ENCODE results near the gene KCNV2. TPM values are rescaled to one million over a fixed set of nuclear protein-coding genes. Genes with fewer than 3 reads are reported as not detected.

KCNV2 gene
- total RNA-seq, 1 donor from 2014 or later: not detected

DNA sequence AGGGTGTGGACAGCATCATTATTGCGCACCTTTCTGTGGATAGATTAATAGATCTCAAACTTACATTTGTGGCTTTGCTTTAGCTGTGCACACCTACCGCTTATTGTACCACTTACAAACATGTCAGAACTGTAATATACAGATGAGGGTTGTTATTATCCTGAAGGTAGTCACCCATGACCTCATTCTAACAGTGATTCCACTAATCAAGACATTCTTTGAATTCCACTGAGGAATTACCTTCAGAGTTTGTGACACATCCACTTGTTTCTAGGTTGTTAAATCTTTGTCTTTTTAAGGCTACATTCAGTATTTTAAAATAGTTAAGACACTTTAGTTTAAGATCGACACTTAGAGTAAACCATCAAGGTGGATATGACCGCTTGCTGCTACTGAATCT, 7.8 kb downstream of the KCNV2 start:
- Mint-ChIP-seq H3K9me3 (no peaks in the 10 kb centered on the region), H3K4me3 (no peak overlapping the region), H3K27me3 (no peaks in the 10 kb centered on the region), H3K36me3 (ENCODE audit: low read depth) (no peaks in the 10 kb centered on the region), H3K4me1 (peaks cover 10% of the 10 kb centered on the region), H3K27ac (no peak overlapping the region)
- ATAC-seq (ENCODE audit: low read depth): no peak
- no peak for DNase-seq
- ChIA-PET POLR2A (no interaction called here), CTCF (no interaction called here)
- TF ChIP-seq CTCF (IDR thresholded peaks at IDR 0.05): no peak
- intact Hi-C loops (cut with micrococcal nuclease): loop anchor here (5.0 to 10.0 kb wide), 2 partner anchors 100 to 258 kb away; partner anchors contain the start of gene VLDLR

DNA sequence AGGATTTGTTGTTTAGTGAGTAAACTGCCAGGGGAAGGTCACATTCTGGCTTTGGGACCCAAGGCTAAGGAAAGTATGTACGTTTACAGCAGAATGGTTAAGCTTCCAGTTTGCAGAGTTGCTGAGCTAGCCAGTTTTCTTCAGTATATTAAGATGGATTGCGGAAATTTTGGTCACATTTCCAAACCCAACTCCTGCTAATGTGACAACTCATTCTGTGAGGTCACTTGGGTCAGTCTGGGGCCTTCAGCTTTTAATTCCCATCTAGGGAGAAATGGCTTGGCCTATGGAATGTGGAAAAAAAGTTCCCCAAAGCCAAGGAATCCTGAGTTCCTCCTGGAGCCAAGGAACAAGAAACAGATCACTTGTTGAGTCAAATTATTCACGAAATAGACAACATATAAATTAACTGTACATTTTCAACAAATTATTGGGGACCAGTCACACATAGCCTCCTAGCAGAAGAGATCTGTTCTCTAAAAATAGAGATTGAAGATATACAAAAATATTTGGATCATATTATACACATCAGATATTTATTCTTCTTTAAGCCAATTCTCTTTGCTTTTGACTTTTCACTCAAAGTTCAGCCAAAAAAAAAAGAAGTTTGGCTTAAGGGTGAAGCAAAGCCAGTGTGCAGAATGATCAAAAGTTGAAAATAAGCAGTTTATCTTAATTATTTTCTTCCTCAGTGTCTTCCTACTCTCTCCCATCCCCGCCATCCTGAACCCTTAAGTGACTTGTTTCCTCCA, 8.8 kb downstream of the KCNV2 start:
- H3K27me3 Mint-ChIP-seq: no peaks in the 10 kb centered on the region

DNA sequence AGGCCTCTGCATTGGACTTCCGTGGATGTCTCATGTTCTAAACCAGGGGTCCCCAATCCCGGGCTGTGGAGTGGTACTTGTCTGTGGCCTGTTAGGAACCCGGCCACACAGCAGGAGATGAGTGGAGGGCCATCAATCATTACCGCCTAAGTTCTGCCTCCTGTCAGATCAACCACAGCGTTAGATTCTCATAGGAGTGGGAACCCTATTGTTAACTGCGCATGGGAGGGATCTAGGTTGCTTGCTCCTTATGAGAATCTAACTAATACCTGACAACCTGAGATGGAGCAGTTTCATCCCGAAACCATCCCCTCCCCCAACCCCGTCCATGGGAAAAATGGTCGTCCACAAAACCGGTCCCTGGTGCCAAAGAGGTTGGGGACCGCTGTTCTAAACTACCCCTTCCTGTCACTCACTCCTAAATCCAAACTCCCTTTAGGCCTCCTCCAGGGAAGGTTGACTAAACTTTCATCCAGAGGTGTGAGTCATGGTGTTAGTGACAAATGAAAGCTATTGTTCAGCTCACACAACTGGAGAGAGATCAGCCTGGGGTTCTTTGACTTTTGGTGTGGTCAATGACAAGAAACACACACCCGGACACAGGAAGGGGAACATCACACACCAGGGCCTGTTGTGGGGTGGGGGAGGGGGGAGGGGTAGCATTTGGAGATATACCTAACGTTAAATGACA, 9.5 kb downstream of the KCNV2 start:
- H3K4me1 Mint-ChIP-seq: peaks cover 10% of the 10 kb centered on the region
- H3K27me3 Mint-ChIP-seq: no peaks in the 10 kb centered on the region
- POLR2A ChIA-PET: no interaction called here
- no peaks in the 10 kb centered on the region for H3K9me3 Mint-ChIP-seq
- no peak overlapping the region for H3K27ac Mint-ChIP-seq
- ATAC-seq (ENCODE audit: low read depth) (no peak), DNase-seq (no peak)
- no peaks in the 10 kb centered on the region for H3K36me3 Mint-ChIP-seq (ENCODE audit: low read depth)
- CTCF ChIA-PET: no interaction called here
- intact Hi-C loops (cut with micrococcal nuclease): loop anchor here (5.0 to 10.0 kb wide), 2 partner anchors 102 to 259 kb away; partner anchors contain the start of gene VLDLR
- H3K4me3 Mint-ChIP-seq: no peak overlapping the region
- TF ChIP-seq CTCF (IDR thresholded peaks at IDR 0.05): no peak

More for the DNA sequence above, 8.8 kb downstream of the KCNV2 start:
- CTCF ChIA-PET: no interaction called here
- POLR2A ChIA-PET: no interaction called here
- Mint-ChIP-seq H3K27ac (no peak overlapping the region), H3K4me3 (no peak overlapping the region), H3K36me3 (ENCODE audit: low read depth) (no peaks in the 10 kb centered on the region), H3K4me1 (peaks cover 10% of the 10 kb centered on the region), H3K9me3 (no peaks in the 10 kb centered on the region)
- intact Hi-C loops (cut with micrococcal nuclease): loop anchor here (5.0 to 10.0 kb wide), 2 partner anchors 101 to 259 kb away; partner anchors contain the start of gene VLDLR
- ATAC-seq (ENCODE audit: low read depth) (no peak), DNase-seq (no peak)
- TF ChIP-seq CTCF (IDR thresholded peaks at IDR 0.05): no peak

- DNase-seq: no peak
- TF ChIP-seq CTCF (IDR thresholded peaks at IDR 0.05): no peak
- Mint-ChIP-seq H3K4me3 (no peak overlapping the region), H3K36me3 (ENCODE audit: low read depth) (no peaks in the 10 kb centered on the region), H3K4me1 (peaks cover 10% of the 10 kb centered on the region), H3K9me3 (no peaks in the 10 kb centered on the region), H3K27ac (no peak overlapping the region), H3K27me3 (no peaks in the 10 kb centered on the region)
- no peak for ATAC-seq (ENCODE audit: low read depth)
- intact Hi-C loops (cut with micrococcal nuclease): loop anchor here (5.0 to 10.0 kb wide), 2 partner anchors 103 to 260 kb away; partner anchors contain the start of gene VLDLR
- CTCF ChIA-PET: interaction anchor here (1.2 to 1.4 kb wide), 3 partner anchors 18 to 595 kb away, joined by 3 to 5 read pairs (median 3); no protein-coding TSS in a partner anchor
- POLR2A ChIA-PET: no interaction called here
These were observed 10.1 kb downstream of the KCNV2 start for GRCh38 chr9:2727374-2727773.
